HL-60/S4 treated with retinoic acid at 250 ng/mL for 4 days and 3 days (cell line): ENCODE results near the gene CPNE9.

ENCODE experiments used
- in situ Hi-C: fragments of 300-500 bp; cut with MboI; formaldehyde crosslinking; loops from 2 replicates; pipeline ENCODE4 v1.7.0; 2022; ENCODE audit warnings: low sequenced_read_pairs

The CPNE9 gene

GRCh38 chr3:9743548-9743947 is 39.9 kb downstream of the CPNE9 start:
- in situ Hi-C loops = no loop called here

- in situ Hi-C loops = no loop called here
These were observed 40.5 kb downstream of the CPNE9 start for GRCh38 chr3:9744162-9744561.

- in situ Hi-C loops = no loop called here
These were observed 41.9 kb downstream of the CPNE9 start for GRCh38 chr3:9745521-9745920.

GRCh38 chr3:9746330-9746729 is 42.7 kb downstream of the CPNE9 start:
- in situ Hi-C loops = no loop called here

- in situ Hi-C loops = no loop called here
These were observed 43.6 kb downstream of the CPNE9 start for GRCh38 chr3:9747267-9747666.

GRCh38 chr3:9748031-9748430 is 44.4 kb downstream of the CPNE9 start:
- in situ Hi-C loops = no loop called here

GRCh38 chr3:9749296-9749644 is 45.6 kb downstream of the CPNE9 start:
- in situ Hi-C loops = no loop called here

GRCh38 chr3:9749645-9750555 is 46.3 kb downstream of the CPNE9 start, which contains the start of gene OGG1:
Gene OGG1, plus strand, starts transcription at chr3:9749952. Its CDS starts 335 bp downstream, at chr3:9750287.
- in situ Hi-C loops = no loop called here

GRCh38 chr3:9750556-9751411 is 47.2 kb downstream of the CPNE9 start:
- in situ Hi-C loops = no loop called here

GRCh38 chr3:9754678-9755077 is 51.0 kb downstream of the CPNE9 start:
- in situ Hi-C loops = no loop called here

- in situ Hi-C loops = no loop called here
These were observed 53.8 kb downstream of the CPNE9 start for GRCh38 chr3:9757427-9757826.

GRCh38 chr3:9760779-9761505 is 57.3 kb downstream of the CPNE9 start:
- in situ Hi-C loops = no loop called here

GRCh38 chr3:9761919-9762318 is 58.3 kb downstream of the CPNE9 start:
- in situ Hi-C loops = no loop called here

- in situ Hi-C loops = no loop called here
These were observed 59.2 kb downstream of the CPNE9 start for GRCh38 chr3:9762871-9763270.

- in situ Hi-C loops = no loop called here
These were observed 62.2 kb downstream of the CPNE9 start for GRCh38 chr3:9765865-9766264.

- in situ Hi-C loops = no loop called here
These were observed 63.8 kb downstream of the CPNE9 start for GRCh38 chr3:9767418-9767817.

GRCh38 chr3:9768141-9768775 is 64.6 kb downstream of the CPNE9 start:
- in situ Hi-C loops = no loop called here

GRCh38 chr3:9769012-9769411 is 65.4 kb downstream of the CPNE9 start:
- in situ Hi-C loops = no loop called here

- in situ Hi-C loops = no loop called here
These were observed 66.0 kb downstream of the CPNE9 start, which contains the start of gene CAMK1 for GRCh38 chr3:9769426-9770275. Gene CAMK1, minus strand, starts transcription at chr3:9769947. Its CDS starts 2,198 bp downstream, at chr3:9767749.
